ENCODE measurements around the gene IGFBP4. TPM values are rescaled to one million over a fixed set of nuclear protein-coding genes. Genes with fewer than 3 reads are reported as not detected.

Gene IGFBP4
- total RNA-seq, 4 donors from 2014 or later = 234 to 334 (median 274) TPM

- H3K4me1 ChIP-seq = peaks cover 11 to 28% of the 10 kb centered on the region in 2 donors
- intact Hi-C loops (cut with DNase I) = no loop called here
- H3K36me3 ChIP-seq = no peaks in the 10 kb centered on the region
- H3K9me3 ChIP-seq = no peaks in the 10 kb centered on the region
- H3K4me3 ChIP-seq (replicated peaks in 1 of 3) = no peak overlapping the region
- no peak for TF ChIP-seq POLR2A (IDR thresholded peaks at IDR 0.05)
- no peak for TF ChIP-seq CTCF (IDR thresholded peaks at IDR 0.05)
- no peak overlapping the region for H3K27ac ChIP-seq
- no peak for DNase-seq
- WGBS, 2 donors = 92 to 93% methylated on average over 6 of the region's 6 CpGs
- no peaks in the 10 kb centered on the region for H3K27me3 ChIP-seq
Measured at GRCh38 chr17:40471846-40472732, 28.8 kb downstream of the IGFBP4 start.

GRCh38 chr17:40472733-40473452 lies 29.6 kb downstream of the IGFBP4 start:
- peak overlapping the region in 1 of 3 donors; percentile 52 for H3K27ac ChIP-seq
- no peak overlapping the region for H3K4me3 ChIP-seq (replicated peaks in 1 of 3)
- no peaks in the 10 kb centered on the region for H3K9me3 ChIP-seq
- no peak for DNase-seq
- TF ChIP-seq CTCF (IDR thresholded peaks at IDR 0.05) (no peak), POLR2A (IDR thresholded peaks at IDR 0.05) (no peak)
- 93 to 97% methylated on average over 3 of the region's 3 CpGs for WGBS, 2 donors
- H3K36me3 ChIP-seq = no peaks in the 10 kb centered on the region
- H3K4me1 ChIP-seq = peaks cover 11 to 28% of the 10 kb centered on the region in 2 donors
- no peaks in the 10 kb centered on the region for H3K27me3 ChIP-seq
- intact Hi-C loops (cut with DNase I) = no loop called here

- peak overlapping the region in 1 of 3 donors; percentile 52 for H3K27ac ChIP-seq
- intact Hi-C loops (cut with DNase I) = loop anchor here (2.0 kb wide), 1 partner anchor 29 kb away; no protein-coding TSS in a partner anchor
Measured at GRCh38 chr17:40473573-40474365, 30.5 kb downstream of the IGFBP4 start.

GRCh38 chr17:40474419-40475002 lies 31.3 kb downstream of the IGFBP4 start:
- intact Hi-C loops (cut with DNase I) = loop anchor here (2.0 to 5.0 kb wide), 2 partner anchors 30 to 58 kb away; no protein-coding TSS in a partner anchor
- no peaks in the 10 kb centered on the region for H3K36me3 ChIP-seq
- DNase-seq = peak in 1 of 2 donors; percentile 46
- H3K4me1 ChIP-seq = peaks cover 11 to 28% of the 10 kb centered on the region in 2 donors
- no peaks in the 10 kb centered on the region for H3K27me3 ChIP-seq
- no peaks in the 10 kb centered on the region for H3K9me3 ChIP-seq
- no peak for TF ChIP-seq CTCF (IDR thresholded peaks at IDR 0.05)
- peak in 1 of 2 donors; percentile 8 for TF ChIP-seq POLR2A (IDR thresholded peaks at IDR 0.05)
- 80 to 87% methylated on average over 9 of the region's 9 CpGs for WGBS, 2 donors
- H3K27ac ChIP-seq = peak overlapping the region in 1 of 3 donors; percentile 52
- no peak overlapping the region for H3K4me3 ChIP-seq (replicated peaks in 1 of 3)

More at GRCh38 chr17:40473573-40474365, 30.5 kb downstream of the IGFBP4 start:
- H3K36me3 ChIP-seq = no peaks in the 10 kb centered on the region
- no peaks in the 10 kb centered on the region for H3K9me3 ChIP-seq
- H3K27me3 ChIP-seq = no peaks in the 10 kb centered on the region
- DNase-seq = peak; percentile 34 to 35
- H3K4me3 ChIP-seq (replicated peaks in 1 of 3) = no peak overlapping the region
- H3K4me1 ChIP-seq = peaks cover 11 to 28% of the 10 kb centered on the region in 2 donors
- WGBS, 2 donors = 61 to 71% methylated on average over 16 of the region's 16 CpGs
- no peak for TF ChIP-seq POLR2A (IDR thresholded peaks at IDR 0.05)

Measured in thyroid gland (tissue), 4 donors.